GM12878 (cell line): Measurements from ENCODE around the gene IFT25. TPM values are rescaled to one million over a fixed set of nuclear protein-coding genes. Genes with fewer than 3 reads are reported as not detected.

ENCODE experiments used
- ATAC-seq: fragments of 200-7000 bp; cut with Tn5 transposase; 3 replicates; pipeline ENCODE4 v1.9.1; 2020; ENCODE audit warnings: mild to moderate bottlenecking, moderate library complexity
- BruUV-seq: library from RNA; stranded (reverse); fragments of 400-500 nt; replicated peaks from 2 replicates; lab custom pipeline; 2021; lab: Mats Ljungman, UMichigan
- CTCF ChIA-PET: fragments of 300-600 bp; sonication (Branson Sonifier 250); formaldehyde crosslinking; extraction: SDS; loops from one replicate; lab custom pipeline; 2021; ENCODE audit warnings: inconsistent platforms; lab: Yijun Ruan, JAX
- POLR2A ChIA-PET: fragments of 350-600 bp; formaldehyde crosslinking; extraction: SDS; loops from one replicate; lab custom pipeline; 2021; ENCODE audit warnings: inconsistent platforms; lab: Charles Lee
- RAD21 ChIA-PET: fragments of 300-600 bp; sonication (Branson Sonifier 250); formaldehyde crosslinking; loops from one replicate; lab custom pipeline; 2023; ENCODE audit warnings: antibody characterized with exemption; ENCODE audit not compliant: unreplicated experiment; lab: Charles Lee
- SMC1A ChIA-PET: fragments of 300-600 bp; sonication (Branson Sonifier 250); formaldehyde crosslinking; loops from one replicate; lab custom pipeline; 2023; ENCODE audit not compliant: unreplicated experiment, uncharacterized antibody; lab: Charles Lee
- DNase-seq: peaks from one replicate; pipeline ENCODE4 v3.0.0-alpha.2; 2011; ENCODE audit warnings: low read depth, low spot score
- FAIRE-seq: peaks from 3 replicates; lab custom pipeline; 2011; peaks lifted over from hg19 to GRCh38; lab: Jason Lieb, UNC
- H2AFZ ChIP-seq: 2 replicates; pipeline ENCODE4 v1.6.0; 2011; ENCODE audit warnings: low read depth, low read length, control low read depth; ENCODE audit not compliant: control insufficient read depth
- H3K27ac ChIP-seq: 2 replicates; pipeline ENCODE4 v1.5.1; 2011; ENCODE audit warnings: control low read depth; ENCODE audit not compliant: control insufficient read depth, insufficient read depth
- H3K27me3 ChIP-seq, 2 experiments: replicated peaks in 1 of 2; 2 replicates each; pipeline versions ENCODE4 v1.6.0 to v1.6.1; 2011; ENCODE audit warnings: low read length in 1 of 2; ENCODE audit not compliant: control insufficient read depth in 2 of 2, insufficient read depth in 2 of 2
- H3K36me3 ChIP-seq, 2 experiments: 2 replicates each; pipeline ENCODE4 v1.5.1; 2011; ENCODE audit warnings: low read length in 1 of 2; ENCODE audit not compliant: control insufficient read depth in 2 of 2, insufficient read depth in 2 of 2
- H3K4me1 ChIP-seq: 2 replicates; pipeline ENCODE4 v1.6.1; 2011; ENCODE audit warnings: mild to moderate bottlenecking, low read length, moderate library complexity, mixed read lengths; ENCODE audit not compliant: control insufficient read depth, insufficient read depth
- H3K4me2 ChIP-seq: 2 replicates; pipeline ENCODE4 v1.6.0; 2011; ENCODE audit warnings: control low read depth; ENCODE audit not compliant: control insufficient read depth, insufficient read depth
- H3K4me3 ChIP-seq: fragments of 200-600 bp; sonication (generic); 2 replicates; pipeline ENCODE4 v1.5.1; 2016
- H3K79me2 ChIP-seq: 2 replicates; pipeline ENCODE4 v1.6.0; 2011; ENCODE audit warnings: low read length; ENCODE audit not compliant: control insufficient read depth, insufficient read depth
- H3K9ac ChIP-seq: 2 replicates; pipeline ENCODE4 v1.8.0; 2011; ENCODE audit warnings: low read length, control low read depth, mixed read lengths; ENCODE audit not compliant: control insufficient read depth, insufficient read depth
- H3K9me3 ChIP-seq: replicated peaks from 3 replicates; pipeline ENCODE4 v1.5.1; 2011; ENCODE audit warnings: mild to moderate bottlenecking, low read length; ENCODE audit not compliant: control insufficient read depth, insufficient read depth
- H4K20me1 ChIP-seq: 2 replicates; pipeline ENCODE4 v1.6.0; 2011; ENCODE audit not compliant: control insufficient read depth, insufficient read depth
- ATF7 ChIP-seq: fragments of 450-650 bp; IDR thresholded peaks from 2 replicates; pipeline ENCODE4 v1.6.1; 2016; ENCODE audit warnings: low read depth, mild to moderate bottlenecking
- ETV6 ChIP-seq, 2 experiments: fragments of 450-650 bp in 1 of 2; IDR thresholded peaks in 1 of 2; conservative IDR thresholded peaks in 1 of 2; 2 replicates each; pipeline ENCODE4 v1.6.1; 2014; ENCODE audit warnings: antibody characterized with exemption in 1 of 2, borderline replicate concordance in 1 of 2, low read depth in 1 of 2, mild to moderate bottlenecking in 1 of 2, moderate library complexity in 1 of 2
- LARP7 ChIP-seq: fragments of 450-650 bp; IDR thresholded peaks from 2 replicates; pipeline ENCODE4 v1.6.1; 2017; ENCODE audit warnings: mild to moderate bottlenecking
- MEF2B ChIP-seq: fragments of 450-650 bp; IDR thresholded peaks from 2 replicates; pipeline ENCODE4 v1.6.1; 2018; ENCODE audit warnings: mild to moderate bottlenecking, moderate library complexity; ENCODE audit not compliant: partially characterized antibody, poor library complexity, severe bottlenecking
- NR2F1 ChIP-seq: fragments of 450-650 bp; conservative IDR thresholded peaks from 2 replicates; pipeline ENCODE4 v1.6.1; 2017; ENCODE audit warnings: mild to moderate bottlenecking
- WGBS: methylation state at CpG from one replicate; pipeline ENCODE4 v1.1.6; 2016; ENCODE audit warnings: low lambda C conversion rate; ENCODE audit not compliant: insufficient replicate concordance, insufficient coverage; ENCODE audit errors: missing lambda C conversion rate; 5-methylcytosine and 5-hydroxymethylcytosine counted together
- in situ Hi-C: fragments of 300-500 bp; cut with MboI; formaldehyde crosslinking; loops from 9 replicates; pipeline ENCODE4 v1.14.3; 2018; ENCODE audit warnings: mixed read lengths
- intact Hi-C: fragments of 100-400 bp; cut with micrococcal nuclease; formaldehyde crosslinking; loops from one replicate; pipeline ENCODE4 v1.14.2; 2022; ENCODE audit not compliant: unreplicated experiment
- polyA plus RNA-seq, 11 experiments: library from polyadenylated mRNA; depleted of rRNA in 4 of 11; unstranded in 6 of 11; stranded (reverse) in 5 of 11; fragments of >200 nt; fragmentation: Nextera tagmentation in 4 of 11; fragmentation: Illumina TruSeq in 1 of 11; extraction: Ambion mirVana in 4 of 11; extraction: Trizol in 1 of 11; gene quantifications; 1 replicate in 1 of 11; 2 replicates in 10 of 11; pipeline versions ENCODE4 v1.2.1 to v1.2.3, GENCODE V29; 2011 to 2016; ENCODE audit warnings: inconsistent platforms in 2 of 11, missing spikeins in 2 of 11, low read depth in 1 of 11
- total RNA-seq, 4 experiments: library from RNA; depleted of rRNA in 3 of 4; stranded (reverse); fragments of >200 nt in 3 of 4; fragmentation: Illumina TruSeq in 1 of 4; extraction: Trizol in 1 of 4; gene quantifications; 2 replicates each; pipeline versions ENCODE4 v1.2.1 to v1.2.3, GENCODE V29; 2013 to 2021

Gene IFT25
- total and polyA plus RNA-seq, 10 of the 15 experiments (the other 5 are each of a cell fraction or from before 2014, with no cell fraction given) = 55.7 to 242 (median 131) TPM

DNA sequence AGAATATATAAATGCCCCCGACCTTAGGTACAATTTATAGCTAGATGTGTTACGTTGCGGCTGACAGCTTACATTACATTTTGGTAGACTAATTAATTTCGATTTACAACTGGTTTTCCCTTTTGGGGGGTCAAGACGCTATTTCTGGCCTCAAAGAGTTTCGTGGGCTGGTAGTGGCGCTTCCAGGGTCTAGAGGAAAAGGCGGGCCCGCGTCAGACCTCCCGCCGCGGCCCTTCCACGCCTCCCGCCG is 391 bp downstream of the IFT25 start:
- FAIRE-seq (no peak), ATAC-seq (no peak), DNase-seq (no peak)
- peak overlapping the region; percentile 89 for H3K9ac ChIP-seq
- peaks cover 3% of the 10 kb centered on the region; the same call in 1 of the 2 replicates for H3K4me1 ChIP-seq
- peak overlapping the region; percentile 92 for H3K4me3 ChIP-seq
- intact Hi-C loops (no loop called here), in situ Hi-C loops (no loop called here)
- peak overlapping the region; percentile 95 for H3K4me2 ChIP-seq
- H3K36me3 ChIP-seq = no peaks in the 10 kb centered on the region
- H2AFZ ChIP-seq = peak overlapping the region; percentile 89
- no peaks in the 10 kb centered on the region for H3K9me3 ChIP-seq
- H4K20me1 ChIP-seq = no peaks in the 10 kb centered on the region
- H3K79me2 ChIP-seq = peaks cover 53% of the 10 kb centered on the region
- POLR2A ChIA-PET = interaction anchor here (0.6 to 3.8 kb wide), 17 partner anchors 9 to 943 kb away, joined by 3 to 32 read pairs (median 5); partner anchors contain the start of genes DIO1, NDC1, TCEANC2 and TMEM59
- H3K27me3 ChIP-seq = no peaks in the 10 kb centered on the region
- TF ChIP-seq ATF7 = no peak
- TF ChIP-seq NR2F1 = peak; percentile 29; the same call in 1 of the 2 replicates
- TF ChIP-seq ETV6 (conservative IDR thresholded peaks at IDR 0.05 in 1 of 2, IDR thresholded peaks at IDR 0.05 in 1 of 2; ENCODE audit: borderline replicate concordance in 1 of 2, low read depth in 1 of 2) = no peak
- peak; percentile 51; the same call in 1 of the 2 replicates for TF ChIP-seq LARP7
- peak; percentile 10 for TF ChIP-seq MEF2B
- no TSS peak for BruUV-seq
- H3K27ac ChIP-seq = peak overlapping the region; percentile 78
- CTCF ChIA-PET = interaction anchor here (0.8 to 11.1 kb wide), 10 partner anchors 9 to 107 kb away, joined by 3 to 200 read pairs (median 8); partner anchors contain the start of gene YIPF1
- RAD21 ChIA-PET = interaction anchor here (0.7 to 9.4 kb wide), 22 partner anchors 11 to 461 kb away, joined by 3 to 73 read pairs (median 4); partner anchors contain the start of genes DIO1, NDC1, SSBP3 and TCEANC2
- SMC1A ChIA-PET = interaction anchor here (0.7 to 2.4 kb wide), 14 partner anchors 10 to 109 kb away, joined by 3 to 14 read pairs (median 4); partner anchors contain the start of genes NDC1, TCEANC2, TMEM59 and YIPF1
- WGBS = 1% methylated on average over 16 of the region's 16 CpGs
